Testis (tissue), 3 donors: ENCODE results near the gene SNX1. TPM values are rescaled to one million over a fixed set of nuclear protein-coding genes. Genes with fewer than 3 reads are reported as not detected.

Experiments
- DNase-seq: peaks from one replicate; pipeline ENCODE4 v3.0.0-alpha.2; 2019
- H3K27ac ChIP-seq, 2 donors: fragments of 200-600 bp; sonication (generic); one replicate each; pipeline ENCODE4 v1.5.1; 2019
- H3K27me3 ChIP-seq: fragments of 200-600 bp; sonication (generic); one replicate; pipeline ENCODE4 v1.5.1; 2019
- H3K36me3 ChIP-seq: fragments of 200-600 bp; sonication (generic); one replicate; pipeline ENCODE4 v1.5.1; 2017; ENCODE audit warnings: low read depth; ENCODE audit errors: missing control alignments
- H3K4me1 ChIP-seq: fragments of 200-600 bp; sonication (generic); one replicate; pipeline ENCODE4 v1.5.1; 2019
- H3K4me3 ChIP-seq, 2 donors: fragments of 200-600 bp; sonication (generic); one replicate each; pipeline ENCODE4 v1.5.1; 2017 to 2019
- H3K9me3 ChIP-seq: fragments of 200-600 bp; sonication (generic); one replicate; pipeline ENCODE4 v1.5.1; 2017
- CTCF ChIP-seq, 3 experiments: fragments of 450-650 bp in 2 of 3; fragments of 200-600 bp in 1 of 3; sonication (generic) in 1 of 3; IDR thresholded peaks; one replicate each; pipeline ENCODE4 v1.5.1; 2016 to 2019; ENCODE audit warnings: antibody characterized with exemption in 3 of 3, mild to moderate bottlenecking in 2 of 3, moderate library complexity in 1 of 3
- POLR2A ChIP-seq: fragments of 450-650 bp; IDR thresholded peaks from one replicate; pipeline ENCODE4 v1.6.1; 2017; ENCODE audit warnings: antibody characterized with exemption, mild to moderate bottlenecking, moderate library complexity
- WGBS, 2 donors: methylation state at CpG; one replicate each; pipeline ENCODE4 v1.1.5; 2018; 5-methylcytosine and 5-hydroxymethylcytosine counted together
- intact Hi-C: fragments of 100-400 bp; cut with DNase I; formaldehyde crosslinking; loops from one replicate; pipeline ENCODE4 v1.15.1; 2023; ENCODE audit warnings: low total_unique reads
- polyA plus RNA-seq: library from polyadenylated mRNA; stranded (reverse); fragments of 350-450 nt; fragmentation: Illumina TruSeq; extraction: RNeasy Lipid Tissue Mini Kit (QIAGEN cat#74804); gene quantifications from one replicate; pipeline ENCODE4 v1.2.3, GENCODE V29; 2014; ENCODE audit warnings: low read depth, low replicate concordance; ENCODE audit not compliant: insufficient read depth
- total RNA-seq, 2 donors: library from RNA; depleted of rRNA; stranded (reverse); fragments of >200 nt; gene quantifications; one replicate each; pipeline ENCODE4 v1.2.3, GENCODE V29; 2016

The SNX1 gene
- total and polyA plus RNA-seq, 3 donors from 2014 or later, result 79.1 to 93.1 (median 86.0) TPM

- no peaks in the 10 kb centered on the region for H3K9me3 ChIP-seq
- H3K27me3 ChIP-seq, result no peaks in the 10 kb centered on the region
- H3K27ac ChIP-seq, result no peak overlapping the region
- no peak overlapping the region for H3K4me3 ChIP-seq
- no peak for DNase-seq
- H3K36me3 ChIP-seq, result no peaks in the 10 kb centered on the region
- 84 to 85% methylated on average over 14 to 15 of the region's 15 CpGs for WGBS, 2 donors
- H3K4me1 ChIP-seq, result peaks cover 21% of the 10 kb centered on the region
- TF ChIP-seq POLR2A (no peak), CTCF (IDR thresholded peaks at IDR 0.05) (no peak)
- intact Hi-C loops, result no loop called here
Observed at GRCh38 chr15:64155802-64156651, 60.2 kb downstream of the SNX1 start.

DNA sequence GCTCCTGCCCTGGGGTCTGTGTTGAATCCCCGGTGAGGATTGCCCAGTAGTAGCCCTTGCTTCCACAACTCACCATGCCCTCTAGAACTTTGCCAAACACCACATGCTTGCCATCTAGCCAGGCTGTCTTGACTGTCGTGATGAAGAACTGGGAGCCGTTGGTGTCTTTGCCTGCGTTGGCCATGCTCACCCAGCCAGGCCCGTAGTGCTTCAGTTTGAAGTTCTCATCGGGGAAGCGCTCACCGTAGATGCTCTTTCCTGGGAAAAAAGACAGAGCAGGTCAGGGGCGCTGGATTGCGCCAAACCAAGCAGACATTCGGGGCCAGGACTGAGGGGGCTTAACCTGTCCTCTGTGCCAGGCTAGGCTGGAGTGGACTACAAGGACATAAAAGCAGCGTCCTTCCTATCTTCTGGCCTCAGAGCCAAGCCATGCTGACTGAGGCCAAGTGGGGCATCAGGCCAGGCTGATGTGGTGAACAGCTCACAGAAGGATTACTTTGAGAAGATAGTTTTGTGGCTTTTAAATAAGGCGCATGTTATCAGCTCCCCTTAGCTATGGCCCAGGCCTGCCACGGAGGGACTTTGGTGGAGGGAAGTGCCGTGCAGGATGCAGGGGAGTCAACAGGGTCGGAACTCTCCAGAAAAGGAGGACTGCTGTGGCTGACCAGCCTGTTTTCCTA, 61.0 kb downstream of the SNX1 start:
- no peak for TF ChIP-seq CTCF (IDR thresholded peaks at IDR 0.05)
- no peak for TF ChIP-seq POLR2A
- Histone ChIP-seq H3K27me3 (no peaks in the 10 kb centered on the region), H3K4me3 (no peak overlapping the region), H3K4me1 (peaks cover 23% of the 10 kb centered on the region), H3K9me3 (no peaks in the 10 kb centered on the region), H3K27ac (no peak overlapping the region), H3K36me3 (no peaks in the 10 kb centered on the region)
- no peak for DNase-seq
- 82 to 87% methylated on average over 16 of the region's 16 CpGs for WGBS, 2 donors
- intact Hi-C loops, result no loop called here

DNA sequence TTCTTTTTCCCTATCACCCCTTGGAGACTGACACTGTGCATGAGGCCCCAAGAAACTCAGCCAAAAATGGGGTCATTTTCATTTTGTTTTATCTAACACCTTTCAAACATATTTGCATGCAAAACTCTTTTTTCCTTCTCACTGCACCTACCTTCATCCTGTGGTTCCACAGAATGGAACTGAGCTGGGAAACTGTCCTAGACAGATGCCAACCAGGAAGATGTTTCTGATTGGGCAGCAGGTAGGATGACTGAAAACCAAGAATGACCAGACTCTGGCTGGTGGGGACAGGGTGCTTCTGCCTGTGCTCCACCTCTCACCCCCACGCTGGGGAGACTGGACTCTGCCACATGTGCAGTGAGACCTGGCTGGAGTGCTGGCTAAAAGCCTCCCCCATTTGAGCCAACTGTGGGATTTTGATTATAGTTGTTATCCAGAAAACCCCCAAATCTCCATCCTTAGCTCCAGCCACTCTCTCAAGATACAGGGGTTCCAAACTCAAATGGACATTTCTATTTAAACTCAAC, 61.9 kb downstream of the SNX1 start:
- Histone ChIP-seq H3K27me3 (no peaks in the 10 kb centered on the region), H3K4me3 (no peak overlapping the region), H3K36me3 (no peaks in the 10 kb centered on the region), H3K9me3 (no peaks in the 10 kb centered on the region), H3K27ac (no peak overlapping the region), H3K4me1 (peaks cover 21% of the 10 kb centered on the region)
- no peak for DNase-seq
- no peak for TF ChIP-seq POLR2A
- no peak for TF ChIP-seq CTCF (IDR thresholded peaks at IDR 0.05)
- intact Hi-C loops, result no loop called here
- 83 to 100% methylated on average over 1 of the region's 1 CpG for WGBS, 2 donors

- no peak overlapping the region for H3K27ac ChIP-seq
- 89 to 90% methylated on average over 9 to 11 of the region's 11 CpGs for WGBS, 2 donors
Observed at GRCh38 chr15:64158363-64159134, 62.8 kb downstream of the SNX1 start.

More at GRCh38 chr15:64158363-64159134, 62.8 kb downstream of the SNX1 start:
- intact Hi-C loops, result no loop called here
- no peak for DNase-seq
- peaks cover 16% of the 10 kb centered on the region for H3K4me1 ChIP-seq
- no peaks in the 10 kb centered on the region for H3K36me3 ChIP-seq
- H3K9me3 ChIP-seq, result no peaks in the 10 kb centered on the region
- H3K4me3 ChIP-seq, result no peak overlapping the region
- TF ChIP-seq POLR2A (no peak), CTCF (IDR thresholded peaks at IDR 0.05) (no peak)
- no peaks in the 10 kb centered on the region for H3K27me3 ChIP-seq
